ENCODE data around the gene CHMP3. TPM values are rescaled to one million over a fixed set of nuclear protein-coding genes. Genes with fewer than 3 reads are reported as not detected.

Gene CHMP3
- total RNA-seq, 2 donors from 2014 or later, result 53.9 to 70.2 TPM

GRCh38 chr2:86488561-86489250 is 74.5 kb downstream of the CHMP3 start:
- H3K9me3 ChIP-seq (ENCODE audit: control insufficient read depth, low read length, poor library complexity, severe bottlenecking), result no peaks in the 10 kb centered on the region
- Mint-ChIP-seq H3K27ac (peak overlapping the region; percentile 86), H3K4me1 (peaks cover 15% of the 10 kb centered on the region), H3K36me3 (ENCODE audit: low read depth) (peaks cover 32% of the 10 kb centered on the region), H3K27me3 (no peaks in the 10 kb centered on the region), H3K4me3 (no peak overlapping the region)
- ATAC-seq (no peak), DNase-seq (no peak)

GRCh38 chr2:86487062-86487461 is 76.2 kb downstream of the CHMP3 start:
- Mint-ChIP-seq H3K27ac (peak overlapping the region; percentile 86), H3K4me3 (no peak overlapping the region), H3K4me1 (peaks cover 15% of the 10 kb centered on the region), H3K27me3 (no peaks in the 10 kb centered on the region), H3K36me3 (ENCODE audit: low read depth) (peaks cover 32% of the 10 kb centered on the region)
- no peaks in the 10 kb centered on the region for H3K9me3 ChIP-seq (ENCODE audit: control insufficient read depth, low read length, poor library complexity, severe bottlenecking)
- DNase-seq (no peak), ATAC-seq (no peak)

GRCh38 chr2:86485802-86486201 is 77.4 kb downstream of the CHMP3 start:
- H3K9me3 ChIP-seq (ENCODE audit: control insufficient read depth, low read length, poor library complexity, severe bottlenecking), result no peaks in the 10 kb centered on the region
- no peak for ATAC-seq
- Mint-ChIP-seq H3K36me3 (ENCODE audit: low read depth) (peaks cover 30% of the 10 kb centered on the region), H3K4me1 (peaks cover 18% of the 10 kb centered on the region), H3K4me3 (no peak overlapping the region), H3K27ac (peak overlapping the region; percentile 86), H3K27me3 (no peaks in the 10 kb centered on the region)
- no peak for DNase-seq

- H3K9me3 ChIP-seq (ENCODE audit: control insufficient read depth, low read length, poor library complexity, severe bottlenecking), result no peaks in the 10 kb centered on the region
- DNase-seq, result no peak
- Mint-ChIP-seq H3K27me3 (no peaks in the 10 kb centered on the region), H3K4me1 (peaks cover 18% of the 10 kb centered on the region), H3K27ac (peak overlapping the region; percentile 86), H3K4me3 (no peak overlapping the region), H3K36me3 (ENCODE audit: low read depth) (peaks cover 30% of the 10 kb centered on the region)
- ATAC-seq, result no peak
Observed at GRCh38 chr2:86485103-86485502, 78.1 kb downstream of the CHMP3 start.

GRCh38 chr2:86484385-86484784 is 78.9 kb downstream of the CHMP3 start:
- Mint-ChIP-seq H3K4me1 (peaks cover 20% of the 10 kb centered on the region), H3K4me3 (no peak overlapping the region), H3K27me3 (no peaks in the 10 kb centered on the region)

GRCh38 chr2:86482034-86482433 is 81.2 kb downstream of the CHMP3 start:
- H3K27ac Mint-ChIP-seq, result peak overlapping the region; percentile 67
- H3K9me3 ChIP-seq (ENCODE audit: control insufficient read depth, low read length, poor library complexity, severe bottlenecking), result no peaks in the 10 kb centered on the region
- peaks cover 16% of the 10 kb centered on the region for H3K36me3 Mint-ChIP-seq (ENCODE audit: low read depth)
- H3K4me3 Mint-ChIP-seq, result no peak overlapping the region
- no peaks in the 10 kb centered on the region for H3K27me3 Mint-ChIP-seq
- peaks cover 19% of the 10 kb centered on the region for H3K4me1 Mint-ChIP-seq
- no peak for DNase-seq
- ATAC-seq, result no peak

More at GRCh38 chr2:86484385-86484784, 78.9 kb downstream of the CHMP3 start:
- H3K9me3 ChIP-seq (ENCODE audit: control insufficient read depth, low read length, poor library complexity, severe bottlenecking), result no peaks in the 10 kb centered on the region
- ATAC-seq, result no peak
- H3K36me3 Mint-ChIP-seq (ENCODE audit: low read depth), result peaks cover 26% of the 10 kb centered on the region
- peak overlapping the region; percentile 86 for H3K27ac Mint-ChIP-seq
- DNase-seq, result no peak

GRCh38 chr2:86480105-86480504 is 83.1 kb downstream of the CHMP3 start:
- Mint-ChIP-seq H3K27ac (peak overlapping the region; percentile 47), H3K36me3 (ENCODE audit: low read depth) (peaks cover 10% of the 10 kb centered on the region), H3K27me3 (no peaks in the 10 kb centered on the region), H3K4me1 (peaks cover 18% of the 10 kb centered on the region), H3K4me3 (no peak overlapping the region)
- DNase-seq, result no peak
- no peaks in the 10 kb centered on the region for H3K9me3 ChIP-seq (ENCODE audit: control insufficient read depth, low read length, poor library complexity, severe bottlenecking)
- ATAC-seq, result no peak

GRCh38 chr2:86477349-86477748 is 85.9 kb downstream of the CHMP3 start:
- Mint-ChIP-seq H3K27ac (peak overlapping the region; percentile 8), H3K27me3 (no peaks in the 10 kb centered on the region), H3K36me3 (ENCODE audit: low read depth) (peaks cover 11% of the 10 kb centered on the region), H3K4me3 (no peak overlapping the region), H3K4me1 (peaks cover 20% of the 10 kb centered on the region)
- no peak for DNase-seq
- H3K9me3 ChIP-seq (ENCODE audit: control insufficient read depth, low read length, poor library complexity, severe bottlenecking), result no peaks in the 10 kb centered on the region
- ATAC-seq, result no peak

- no peak for ATAC-seq
- Mint-ChIP-seq H3K27ac (peak overlapping the region; percentile 53), H3K4me3 (no peak overlapping the region)
Observed at GRCh38 chr2:86476918-86477317, 86.3 kb downstream of the CHMP3 start.

GRCh38 chr2:86476092-86476491 is 87.2 kb downstream of the CHMP3 start:
- no peaks in the 10 kb centered on the region for H3K27me3 Mint-ChIP-seq
- DNase-seq (no peak), ATAC-seq (no peak)
- peaks cover 20% of the 10 kb centered on the region for H3K4me1 Mint-ChIP-seq
- H3K4me3 Mint-ChIP-seq, result no peak overlapping the region
- H3K36me3 Mint-ChIP-seq (ENCODE audit: low read depth), result peaks cover 11% of the 10 kb centered on the region
- peak overlapping the region; percentile 53 for H3K27ac Mint-ChIP-seq
- H3K9me3 ChIP-seq (ENCODE audit: control insufficient read depth, low read length, poor library complexity, severe bottlenecking), result no peaks in the 10 kb centered on the region

More at GRCh38 chr2:86476918-86477317, 86.3 kb downstream of the CHMP3 start:
- H3K9me3 ChIP-seq (ENCODE audit: control insufficient read depth, low read length, poor library complexity, severe bottlenecking), result no peaks in the 10 kb centered on the region
- peaks cover 20% of the 10 kb centered on the region for H3K4me1 Mint-ChIP-seq
- peaks cover 11% of the 10 kb centered on the region for H3K36me3 Mint-ChIP-seq (ENCODE audit: low read depth)
- no peak for DNase-seq
- no peaks in the 10 kb centered on the region for H3K27me3 Mint-ChIP-seq

GRCh38 chr2:86471637-86472036 is 91.6 kb downstream of the CHMP3 start:
- H3K36me3 Mint-ChIP-seq (ENCODE audit: low read depth), result peaks cover 19% of the 10 kb centered on the region
- H3K4me1 Mint-ChIP-seq, result peaks cover 38% of the 10 kb centered on the region
- H3K27me3 Mint-ChIP-seq, result no peaks in the 10 kb centered on the region
- H3K9me3 ChIP-seq (ENCODE audit: control insufficient read depth, low read length, poor library complexity, severe bottlenecking), result no peaks in the 10 kb centered on the region
- ATAC-seq, result no peak
- DNase-seq, result no peak
- H3K27ac Mint-ChIP-seq, result peak overlapping the region; percentile 3
- H3K4me3 Mint-ChIP-seq, result peak overlapping the region; percentile 47

- no peaks in the 10 kb centered on the region for H3K9me3 ChIP-seq (ENCODE audit: control insufficient read depth, low read length, poor library complexity, severe bottlenecking)
- Mint-ChIP-seq H3K36me3 (ENCODE audit: low read depth) (peaks cover 18% of the 10 kb centered on the region), H3K4me3 (no peak overlapping the region), H3K27me3 (no peaks in the 10 kb centered on the region), H3K4me1 (peaks cover 35% of the 10 kb centered on the region), H3K27ac (no peak overlapping the region)
- ATAC-seq (no peak), DNase-seq (no peak)
Observed at GRCh38 chr2:86470890-86471289, 92.4 kb downstream of the CHMP3 start.

GRCh38 chr2:86468162-86469033 is 94.8 kb downstream of the CHMP3 start:
- H3K27me3 Mint-ChIP-seq, result no peaks in the 10 kb centered on the region
- peak overlapping the region; percentile 95 for H3K27ac Mint-ChIP-seq
- H3K36me3 Mint-ChIP-seq (ENCODE audit: low read depth), result peaks cover 21% of the 10 kb centered on the region
- peak; percentile 76 for ATAC-seq
- H3K4me3 Mint-ChIP-seq, result peak overlapping the region; percentile 86
- no peaks in the 10 kb centered on the region for H3K9me3 ChIP-seq (ENCODE audit: control insufficient read depth, low read length, poor library complexity, severe bottlenecking)
- DNase-seq, result no peak
- H3K4me1 Mint-ChIP-seq, result peaks cover 45% of the 10 kb centered on the region

All from T-helper 17 cell (primary cell).